ENCODE data around the gene RITA1. TPM values are rescaled to one million over a fixed set of nuclear protein-coding genes. Genes with fewer than 3 reads are reported as not detected.

Gene RITA1
- total and polyA plus RNA-seq, 2 donors (not counting 1 experiment from before 2014, with no cell fraction given) = 8.1 to 17.9 TPM

DNA sequence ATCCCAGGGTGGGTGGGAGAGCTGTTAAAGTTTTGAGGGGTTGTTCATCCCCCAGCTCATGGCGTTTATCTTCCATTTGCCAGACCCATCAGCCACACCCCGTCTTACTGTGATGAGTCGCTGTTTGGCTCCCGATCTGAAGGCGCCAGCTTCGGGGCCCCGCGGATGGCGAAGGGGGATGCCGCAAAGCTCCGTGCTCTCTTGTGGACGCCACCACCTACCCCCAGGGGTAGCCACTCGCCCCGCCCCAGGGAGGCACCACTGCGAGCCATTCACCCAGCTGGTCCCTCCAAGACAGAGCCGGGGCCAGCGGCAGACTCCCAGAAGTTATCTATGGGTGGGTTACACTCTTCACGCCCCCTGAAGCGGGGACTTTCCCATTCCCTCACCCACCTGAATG is 5.7 kb downstream of the RITA1 start:
- no peaks in the 10 kb centered on the region for H3K9me3 ChIP-seq (ENCODE audit: control extremely low read depth in 1 of 3, control insufficient read depth in 2 of 3, insufficient read depth in 1 of 3, low read length in 2 of 3)
- no peaks in the 10 kb centered on the region for H4K20me1 ChIP-seq (ENCODE audit: control insufficient read depth, insufficient read depth, low read length, poor library complexity, severe bottlenecking)
- intact Hi-C loops (cut with micrococcal nuclease) = loop anchor here (10.0 kb wide), 1 partner anchor 104 kb away; no protein-coding TSS in a partner anchor
- CTCF ChIA-PET = no interaction called here
- POLR2A ChIA-PET = interaction anchor here (0.9 kb wide), 1 partner anchor 39 kb away, joined by 3 read pairs; no protein-coding TSS in a partner anchor
- H3K27me3 Mint-ChIP-seq = no peaks in the 10 kb centered on the region
- H3K79me2 ChIP-seq (ENCODE audit: control insufficient read depth, insufficient read depth, low read length) = peaks cover 19% of the 10 kb centered on the region
- H3K4me1 ChIP-seq (ENCODE audit: control insufficient read depth in 2 of 2, insufficient read depth in 2 of 2, low read length in 2 of 2) = peaks cover 11% of the 10 kb centered on the region in 2 donors
- peaks cover 16% of the 10 kb centered on the region for H3K4me1 Mint-ChIP-seq
- TF ChIP-seq, protein P1, sequence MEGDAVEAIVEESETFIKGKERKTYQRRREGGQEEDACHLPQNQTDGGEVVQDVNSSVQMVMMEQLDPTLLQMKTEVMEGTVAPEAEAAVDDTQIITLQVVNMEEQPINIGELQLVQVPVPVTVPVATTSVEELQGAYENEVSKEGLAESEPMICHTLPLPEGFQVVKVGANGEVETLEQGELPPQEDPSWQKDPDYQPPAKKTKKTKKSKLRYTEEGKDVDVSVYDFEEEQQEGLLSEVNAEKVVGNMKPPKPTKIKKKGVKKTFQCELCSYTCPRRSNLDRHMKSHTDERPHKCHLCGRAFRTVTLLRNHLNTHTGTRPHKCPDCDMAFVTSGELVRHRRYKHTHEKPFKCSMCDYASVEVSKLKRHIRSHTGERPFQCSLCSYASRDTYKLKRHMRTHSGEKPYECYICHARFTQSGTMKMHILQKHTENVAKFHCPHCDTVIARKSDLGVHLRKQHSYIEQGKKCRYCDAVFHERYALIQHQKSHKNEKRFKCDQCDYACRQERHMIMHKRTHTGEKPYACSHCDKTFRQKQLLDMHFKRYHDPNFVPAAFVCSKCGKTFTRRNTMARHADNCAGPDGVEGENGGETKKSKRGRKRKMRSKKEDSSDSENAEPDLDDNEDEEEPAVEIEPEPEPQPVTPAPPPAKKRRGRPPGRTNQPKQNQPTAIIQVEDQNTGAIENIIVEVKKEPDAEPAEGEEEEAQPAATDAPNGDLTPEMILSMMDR (IDR thresholded peaks at IDR 0.05) = no peak
- no peak for TF ChIP-seq EZH2 (IDR thresholded peaks at IDR 0.05; ENCODE audit: borderline replicate concordance, insufficient read depth, low read depth, low read length, poor library complexity, severe bottlenecking)
- H3K9me3 Mint-ChIP-seq (ENCODE audit: insufficient read depth) = no peaks in the 10 kb centered on the region
- DNase-seq (no peak), ATAC-seq (ENCODE audit: low read depth) (no peak)
- no peak overlapping the region for H3K9ac ChIP-seq (ENCODE audit: low read length)
- H2AFZ ChIP-seq (ENCODE audit: insufficient read depth, low read depth, low read length, poor library complexity, severe bottlenecking) = no peak overlapping the region
- H3K27ac Mint-ChIP-seq = no peak overlapping the region
- peaks cover 7 to 23% of the 10 kb centered on the region in 2 experiments for H3K36me3 ChIP-seq (replicated peaks in 1 of 2; ENCODE audit: control extremely low read depth in 1 of 2, control insufficient read depth in 1 of 2, extremely low read depth in 1 of 2, insufficient read depth in 2 of 2, low read length in 1 of 2)
- no peak overlapping the region for H3K4me3 Mint-ChIP-seq
- no peaks in the 10 kb centered on the region for H3K27me3 ChIP-seq (replicated peaks in 1 of 4; ENCODE audit: control extremely low read depth in 1 of 4, control insufficient read depth in 3 of 4, insufficient read depth in 4 of 4, low read length in 3 of 4)
- no peak overlapping the region for H3K4me2 ChIP-seq (replicated peaks; ENCODE audit: low read depth, low read length, poor library complexity, severe bottlenecking)
- H3K4me3 ChIP-seq (ENCODE audit: control extremely low read depth in 1 of 5, extremely low read depth in 1 of 5, insufficient read depth in 1 of 5, low read depth in 2 of 5, low read length in 4 of 5) = no peak overlapping the region
- no peak overlapping the region for H3K27ac ChIP-seq (ENCODE audit: low read length in 2 of 2)
- 96% methylated on average over 18 of the region's 19 CpGs for WGBS (ENCODE audit: insufficient coverage)

DNA sequence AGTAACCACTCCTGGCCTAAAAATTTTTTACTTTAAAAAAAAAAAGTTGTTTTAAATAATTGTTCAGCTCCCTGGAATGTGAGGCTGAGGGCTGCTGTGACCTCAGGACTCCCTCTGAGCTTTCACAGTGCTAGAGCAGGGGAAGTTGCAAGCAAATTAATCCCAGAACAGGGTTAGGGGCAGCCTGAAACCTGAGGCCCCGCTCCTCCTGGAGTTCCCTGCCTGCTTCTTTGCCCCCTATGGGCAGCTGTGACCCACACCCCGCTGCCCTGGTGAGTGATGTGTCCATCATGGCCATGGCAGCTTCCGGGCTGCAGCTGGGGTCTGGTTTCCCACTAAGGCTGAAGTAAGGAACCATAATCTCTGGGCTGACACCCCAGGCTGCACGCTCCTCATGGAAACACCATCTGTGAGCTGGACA is 9.5 kb downstream of the RITA1 start:
- Histone ChIP-seq H3K79me2 (ENCODE audit: control insufficient read depth, insufficient read depth, low read length) (no peaks in the 10 kb centered on the region), H4K20me1 (ENCODE audit: control insufficient read depth, insufficient read depth, low read length, poor library complexity, severe bottlenecking) (no peaks in the 10 kb centered on the region), H3K4me1 (ENCODE audit: control insufficient read depth in 2 of 2, insufficient read depth in 2 of 2, low read length in 2 of 2) (peaks cover 12 to 18% of the 10 kb centered on the region in 2 donors), H3K9ac (ENCODE audit: low read length) (no peak overlapping the region), H3K4me2 (replicated peaks; ENCODE audit: low read depth, low read length, poor library complexity, severe bottlenecking) (no peak overlapping the region), H3K9me3 (ENCODE audit: control extremely low read depth in 1 of 3, control insufficient read depth in 2 of 3, insufficient read depth in 1 of 3, low read length in 2 of 3) (peaks cover 0 to 3% (median 0%) of the 10 kb centered on the region in 3 donors), H3K4me3 (ENCODE audit: control extremely low read depth in 1 of 5, extremely low read depth in 1 of 5, insufficient read depth in 1 of 5, low read depth in 2 of 5, low read length in 4 of 5) (no peak overlapping the region), H3K36me3 (replicated peaks in 1 of 2; ENCODE audit: control extremely low read depth in 1 of 2, control insufficient read depth in 1 of 2, extremely low read depth in 1 of 2, insufficient read depth in 2 of 2, low read length in 1 of 2) (peaks cover 3 to 23% of the 10 kb centered on the region in 2 experiments), H3K27me3 (replicated peaks in 1 of 4; ENCODE audit: control extremely low read depth in 1 of 4, control insufficient read depth in 3 of 4, insufficient read depth in 4 of 4, low read length in 3 of 4) (no peaks in the 10 kb centered on the region), H2AFZ (ENCODE audit: insufficient read depth, low read depth, low read length, poor library complexity, severe bottlenecking) (no peak overlapping the region), H3K27ac (ENCODE audit: low read length in 2 of 2) (no peak overlapping the region)
- WGBS (ENCODE audit: insufficient coverage) = 99% methylated on average over 4 of the region's 4 CpGs
- ChIA-PET CTCF (interaction anchor here (0.6 to 4.2 kb wide), 14 partner anchors 9 to 231 kb away, joined by 3 to 96 read pairs (median 3); partner anchors contain the start of gene TPCN1), POLR2A (interaction anchor here (0.6 to 0.9 kb wide), 3 partner anchors 13 to 106 kb away, joined by 3 to 8 read pairs (median 3); no protein-coding TSS in a partner anchor)
- TF ChIP-seq, protein P1 (IDR thresholded peaks at IDR 0.05) = no peak
- no peak for TF ChIP-seq EZH2 (IDR thresholded peaks at IDR 0.05; ENCODE audit: borderline replicate concordance, insufficient read depth, low read depth, low read length, poor library complexity, severe bottlenecking)
- no peak for DNase-seq
- no peaks in the 10 kb centered on the region for H3K9me3 Mint-ChIP-seq (ENCODE audit: insufficient read depth)
- peaks cover 20% of the 10 kb centered on the region for H3K4me1 Mint-ChIP-seq
- H3K27me3 Mint-ChIP-seq = no peaks in the 10 kb centered on the region
- no peak for ATAC-seq (ENCODE audit: low read depth)
- H3K27ac Mint-ChIP-seq = no peak overlapping the region
- intact Hi-C loops (cut with micrococcal nuclease) = loop anchor here (5.0 to 10.0 kb wide), 2 partner anchors 100 to 232 kb away; no protein-coding TSS in a partner anchor
- H3K4me3 Mint-ChIP-seq = no peak overlapping the region
